Epithelial cell of alveolus of lung (primary cell): ENCODE measurements around the gene MYOC. TPM values are rescaled to one million over a fixed set of nuclear protein-coding genes. Genes with fewer than 3 reads are reported as not detected.

Source experiments
- total RNA-seq: library from RNA; depleted of rRNA; stranded (reverse); fragments of >200 nt; gene quantifications from 2 replicates; pipeline ENCODE4 v1.2.1, GENCODE V29; 2015

Gene MYOC
- 0.13 TPM in 1 of 2 replicates, not detected in the other for total RNA-seq

DNA sequence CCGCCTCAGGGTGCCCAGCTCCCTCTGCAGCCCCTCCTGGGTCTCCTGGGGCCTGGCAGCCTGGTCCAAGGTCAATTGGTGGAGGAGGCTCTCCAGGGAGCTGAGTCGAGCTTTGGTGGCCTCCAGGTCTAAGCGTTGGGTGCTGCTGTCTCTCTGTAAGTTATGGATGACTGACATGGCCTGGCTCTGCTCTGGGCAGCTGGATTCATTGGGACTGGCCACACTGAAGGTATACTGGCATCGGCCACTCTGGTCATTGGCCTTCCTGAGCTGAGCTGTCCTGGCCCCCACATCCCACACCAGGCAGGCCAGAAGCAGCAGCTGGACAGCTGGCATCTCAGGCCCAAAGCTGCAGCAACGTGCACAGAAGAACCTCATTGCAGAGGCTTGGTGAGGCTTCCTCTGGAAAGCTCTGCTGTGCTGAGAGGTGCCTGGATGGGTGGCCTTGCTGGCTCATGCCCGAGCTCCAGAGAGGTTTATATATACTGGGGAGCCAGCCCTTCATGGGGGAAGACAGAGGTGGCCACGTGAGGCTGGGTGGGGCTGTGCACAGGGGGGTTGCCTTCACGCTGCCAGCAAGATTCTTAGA is at the start of gene MYOC:
MYOC (minus strand) TSS at position 455 of the 589 bp plus-strand sequence; CDS start at position 378, 77 bp downstream.

DNA sequence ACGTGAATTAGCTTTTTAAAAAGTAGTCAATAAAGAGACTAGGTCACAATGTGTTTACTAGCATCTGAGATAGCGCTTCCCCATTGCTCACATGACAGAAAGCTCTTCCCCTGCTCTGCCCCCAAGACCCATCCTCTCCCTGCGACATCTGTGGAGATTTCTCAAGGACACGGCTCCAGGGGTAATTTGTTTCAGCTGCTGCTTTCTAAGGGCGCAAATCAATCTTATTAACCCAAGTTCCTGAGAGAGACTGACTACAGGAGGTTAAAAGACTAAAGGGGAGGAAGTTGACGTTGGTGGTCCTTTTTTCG is 30.4 kb downstream of the MYOC start, which contains the start of gene MYOCOS:
MYOCOS (plus strand) TSS at position 92 of the 311 bp plus-strand sequence. CDS start 1,641 bp downstream, outside the sequence.

Other genes with a start within 250 kb of the MYOC start
- 44.6 and 66.7 TPM in 2 replicates for gene PRRC2C, start 167.2 kb downstream of the MYOC start, total RNA-seq
- gene MYOCOS, start 30.4 kb downstream of the MYOC start, total RNA-seq: not detected in 2 replicates
- 7.1 and 12.6 TPM in 2 replicates for gene VAMP4, start 89.4 kb upstream of the MYOC start, total RNA-seq
- 20.7 and 26.5 TPM in 2 replicates for gene METTL13, start 129.0 kb upstream of the MYOC start, total RNA-seq
- gene DNM3, start 188.8 kb upstream of the MYOC start, total RNA-seq: 0.91 and 1.6 TPM in 2 replicates